Transverse colon (tissue), 4 donors: ENCODE measurements around the gene HERC4. TPM values are rescaled to one million over a fixed set of nuclear protein-coding genes. Genes with fewer than 3 reads are reported as not detected.
"Not testable (repeated sequence)": the region's sequence is repeated elsewhere in the genome, so short reads cannot be mapped to it uniquely, and the experiment has no call there.

ENCODE experiments used
- DNase-seq: peaks from one replicate; pipeline ENCODE4 v3.0.0-alpha.2; 2019
- H3K27ac ChIP-seq, 4 donors: fragments of 200-600 bp; sonication (generic); 2 replicates each; pipeline ENCODE4 v1.5.1; 2016 to 2018; ENCODE audit warnings: inconsistent platforms in 4 of 4
- H3K27me3 ChIP-seq: fragments of 200-600 bp; sonication (generic); 2 replicates; pipeline ENCODE4 v1.5.1; 2017; ENCODE audit warnings: inconsistent platforms
- H3K36me3 ChIP-seq, 4 donors: fragments of 200-600 bp; sonication (generic); 2 replicates each; pipeline ENCODE4 v1.5.1; 2017 to 2019; ENCODE audit warnings: inconsistent platforms in 4 of 4
- H3K4me1 ChIP-seq, 4 donors: fragments of 200-600 bp; sonication (generic); 2 replicates each; pipeline ENCODE4 v1.5.1; 2017 to 2020; ENCODE audit warnings: inconsistent platforms in 4 of 4
- H3K4me3 ChIP-seq, 4 donors: fragments of 200-600 bp; sonication (generic); 1 replicate in 1 of 4; 2 replicates in 3 of 4; pipeline versions ENCODE4 v1.5.1 to v1.6.1; 2017 to 2019; ENCODE audit warnings: inconsistent platforms in 4 of 4
- H3K9me3 ChIP-seq, 2 donors: fragments of 200-600 bp; sonication (generic); 2 replicates each; pipeline ENCODE4 v1.5.1; 2017 to 2019; ENCODE audit warnings: inconsistent platforms in 2 of 2
- CTCF ChIP-seq, 5 experiments: fragments of 200-600 bp in 3 of 5; fragments of 450-650 bp in 2 of 5; sonication (generic) in 3 of 5; IDR thresholded peaks; 1 replicate in 2 of 5; 2 replicates in 3 of 5; pipeline ENCODE4 v1.5.1; 2016 to 2017; ENCODE audit warnings: antibody characterized with exemption in 5 of 5, inconsistent platforms in 3 of 5, mild to moderate bottlenecking in 2 of 5, moderate library complexity in 1 of 5
- EP300 ChIP-seq: sonication (generic); formaldehyde crosslinking; IDR thresholded peaks from one replicate; pipeline ENCODE4 v1.6.1; 2017; ENCODE audit warnings: antibody characterized with exemption, low read depth
- POLR2A ChIP-seq: fragments of 450-650 bp; IDR thresholded peaks from one replicate; pipeline ENCODE4 v1.6.1; 2016; ENCODE audit warnings: antibody characterized with exemption, mild to moderate bottlenecking, moderate library complexity
- POLR2AphosphoS5 ChIP-seq, 3 donors: sonication (generic); formaldehyde crosslinking; IDR thresholded peaks; one replicate each; pipeline ENCODE4 v1.6.1; 2016; ENCODE audit warnings: antibody characterized with exemption in 3 of 3
- WGBS, 2 donors: methylation state at CpG; one replicate each; pipeline ENCODE4 v1.1.5; 2018; ENCODE audit warnings: low coverage in 1 of 2; 5-methylcytosine and 5-hydroxymethylcytosine counted together
- in situ Hi-C, 4 donors: fragments of 200-750 bp; cut with MboI; loops; one replicate each; pipeline versions ENCODE4 v1.15.0 to v1.15.1; 2017; ENCODE audit warnings: low sequenced_read_pairs in 3 of 4, low pct_ligation_motif_present in 1 of 4, low pct_unique_long_range_greater_than_20kb in 1 of 4
- intact Hi-C: fragments of 100-400 bp; cut with DNase I; formaldehyde crosslinking; loops from one replicate; pipeline ENCODE4 v1.15.1; 2023; ENCODE audit warnings: low total_unique reads
- total RNA-seq, 4 donors: library from RNA; depleted of rRNA; stranded (reverse); fragments of >200 nt; gene quantifications; one replicate each; pipeline ENCODE4 v1.1.0, GENCODE V29; 2016

The HERC4 gene
- total RNA-seq, 4 donors from 2014 or later = 32.0 to 154 (median 105) TPM

DNA sequence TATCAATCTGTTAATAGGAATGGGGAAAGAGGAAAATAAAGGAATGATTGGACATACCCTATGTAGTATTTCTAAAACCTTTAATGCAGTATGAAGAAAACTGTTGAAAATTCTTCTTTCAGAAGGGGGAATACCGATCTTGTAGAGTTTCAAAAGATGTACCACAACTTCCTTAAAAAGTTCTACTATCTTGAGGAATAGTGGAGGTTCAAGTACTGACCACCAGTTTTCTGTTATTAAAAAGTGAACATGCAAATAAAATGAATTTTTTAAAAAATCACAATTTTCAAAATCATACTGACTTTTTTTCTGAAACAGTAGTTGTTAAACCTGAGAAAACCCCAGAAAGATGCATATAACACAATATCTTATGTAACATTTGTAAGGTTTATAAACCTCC, 86.5 kb downstream of the HERC4 start:
- H3K4me1 ChIP-seq = no peaks in the 10 kb centered on the region
- intact Hi-C loops = no loop called here
- no peak for DNase-seq
- 73 to 74% methylated on average over 1 of the region's 1 CpG for WGBS, 2 donors
- no peaks in the 10 kb centered on the region for H3K27me3 ChIP-seq
- TF ChIP-seq POLR2A = no peak
- TF ChIP-seq POLR2AphosphoS5 (IDR thresholded peaks at IDR 0.05) = no peak
- TF ChIP-seq EP300 = no peak
- no peaks in the 10 kb centered on the region for H3K9me3 ChIP-seq
- H3K27ac ChIP-seq = no peak overlapping the region
- in situ Hi-C loops = no loop called here
- peaks cover 0 to 58% (median 22%) of the 10 kb centered on the region in 4 donors for H3K36me3 ChIP-seq
- H3K4me3 ChIP-seq = no peak overlapping the region

- H3K4me1 ChIP-seq, intact Hi-C loops, H3K4me3 ChIP-seq, H3K27ac ChIP-seq, H3K27me3 ChIP-seq, in situ Hi-C loops, H3K9me3 ChIP-seq, DNase-seq: not testable (repeated sequence)
- peaks cover 0 to 51% (median 15%) of the 10 kb centered on the region in 4 donors for H3K36me3 ChIP-seq
- WGBS, 2 donors = 93 to 96% methylated on average over 5 to 8 of the region's 8 CpGs
These were observed 92.5 kb downstream of the HERC4 start for GRCh38 chr10:67982603-67983002.

DNA sequence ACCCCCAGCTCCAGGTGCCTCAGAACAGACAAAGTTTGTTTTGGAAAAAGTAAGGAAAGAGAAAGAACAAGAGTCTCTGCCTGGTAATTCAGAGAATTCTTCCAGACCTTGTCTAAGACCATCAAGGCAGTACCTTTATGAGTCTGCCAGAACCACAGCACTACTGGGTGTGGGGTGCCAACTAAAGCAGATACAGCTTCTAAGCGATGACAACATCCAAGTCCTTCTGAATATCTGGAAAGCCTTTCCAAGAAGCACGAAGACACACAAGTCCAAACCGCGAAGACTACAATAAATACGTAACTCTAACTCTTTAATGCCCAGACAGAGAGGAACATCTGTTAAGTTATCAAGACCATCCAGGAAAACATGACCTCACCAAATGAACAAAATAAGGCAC, 96.3 kb downstream of the HERC4 start:
- Histone ChIP-seq H3K4me1 (no peaks in the 10 kb centered on the region), H3K36me3 (peaks cover 0 to 29% (median 11%) of the 10 kb centered on the region in 4 donors), H3K27ac (no peak overlapping the region), H3K27me3 (no peaks in the 10 kb centered on the region), H3K9me3 (no peaks in the 10 kb centered on the region), H3K4me3 (no peak overlapping the region)
- intact Hi-C loops = no loop called here
- in situ Hi-C loops = no loop called here
- WGBS, 2 donors = 92 to 96% methylated on average over 5 of the region's 5 CpGs
- TF ChIP-seq CTCF (IDR thresholded peaks at IDR 0.05) (no peak), POLR2A (no peak), EP300 (no peak), POLR2AphosphoS5 (IDR thresholded peaks at IDR 0.05) (no peak)
- no peak for DNase-seq

DNA sequence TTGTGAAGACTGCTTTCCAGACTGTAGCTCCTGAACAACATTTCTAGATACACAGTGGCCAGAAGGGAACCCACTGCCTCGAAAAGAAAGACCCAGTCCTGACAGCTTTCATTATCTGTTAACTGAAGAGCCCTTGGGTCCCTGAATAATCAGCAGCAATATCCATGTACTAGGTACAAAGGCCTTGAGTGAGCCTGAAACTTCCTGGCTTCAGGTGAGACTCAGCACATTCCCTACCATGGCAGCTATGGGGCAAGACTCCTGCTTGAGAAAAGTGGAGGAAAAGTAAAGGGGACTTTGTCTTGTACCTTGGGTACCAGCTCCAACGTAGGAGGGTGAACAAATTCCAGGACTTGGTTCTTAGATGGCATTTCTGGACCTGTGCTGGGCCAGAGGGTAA, 97.8 kb downstream of the HERC4 start:
- in situ Hi-C loops (no loop called here), intact Hi-C loops (no loop called here)
- no peaks in the 10 kb centered on the region for H3K9me3 ChIP-seq
- H3K27me3 ChIP-seq = no peaks in the 10 kb centered on the region
- H3K4me3 ChIP-seq = no peak overlapping the region
- no peak for DNase-seq
- TF ChIP-seq POLR2AphosphoS5 (IDR thresholded peaks at IDR 0.05) = no peak
- TF ChIP-seq POLR2A = no peak
- TF ChIP-seq EP300 = no peak
- TF ChIP-seq CTCF (IDR thresholded peaks at IDR 0.05) = no peak
- no peak overlapping the region for H3K27ac ChIP-seq
- no peaks in the 10 kb centered on the region for H3K4me1 ChIP-seq
- H3K36me3 ChIP-seq = peaks cover 0 to 31% (median 15%) of the 10 kb centered on the region in 4 donors
- WGBS, 2 donors = 93% methylated on average over 2 of the region's 2 CpGs; no CpG with 5 or more reads in 1 of the 2 donors

DNA sequence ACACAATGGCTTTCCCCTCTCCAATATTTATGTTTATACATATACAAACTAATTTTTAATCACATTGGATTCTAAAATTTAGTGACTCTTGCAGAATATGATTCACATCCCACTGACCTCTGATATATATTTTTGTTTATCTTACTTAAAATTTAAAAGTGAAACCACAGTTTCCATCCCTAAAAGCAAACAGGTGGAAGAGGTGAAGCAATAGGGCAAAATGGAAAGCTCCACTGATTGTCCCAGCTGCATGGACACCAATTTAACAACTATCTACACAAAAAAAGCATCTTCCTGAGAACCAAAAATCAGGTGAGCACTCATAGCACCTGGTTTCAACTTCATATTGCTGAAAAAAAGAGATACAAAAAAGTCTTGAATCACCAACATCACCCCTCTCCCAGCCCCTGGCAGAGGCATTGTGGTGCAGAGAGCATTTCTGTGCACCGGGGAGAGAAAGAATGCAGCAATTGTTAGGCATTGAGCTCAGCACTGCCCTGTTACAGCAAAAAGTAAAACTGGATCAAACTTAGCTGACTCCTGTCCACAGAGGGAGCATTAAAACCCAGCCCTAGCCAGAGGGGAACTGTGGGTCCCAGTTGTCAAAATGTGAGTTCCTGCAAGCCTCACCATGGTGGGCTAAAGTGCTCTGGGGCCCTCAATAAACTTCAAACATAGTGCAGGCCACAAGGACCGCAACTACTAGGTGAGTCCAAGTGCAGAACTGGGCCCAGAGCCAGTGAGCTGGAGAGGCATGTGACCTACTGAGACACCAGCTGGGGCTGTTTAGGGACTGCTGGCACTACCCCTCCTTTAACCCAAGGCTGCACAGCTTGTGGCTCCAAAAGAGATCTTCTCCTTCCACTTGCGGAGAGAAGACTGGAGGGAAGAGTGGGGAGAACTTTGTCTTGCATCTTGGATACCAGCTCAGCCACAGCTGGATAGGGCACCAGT, 98.5 kb downstream of the HERC4 start:
- in situ Hi-C loops = no loop called here
- H3K27ac ChIP-seq = no peak overlapping the region

More for the DNA sequence above, 98.5 kb downstream of the HERC4 start:
- Histone ChIP-seq H3K36me3 (peaks cover 0 to 38% (median 18%) of the 10 kb centered on the region in 4 donors), H3K4me1 (no peaks in the 10 kb centered on the region), H3K4me3 (no peak overlapping the region), H3K27me3 (no peaks in the 10 kb centered on the region), H3K9me3 (peaks cover 3 to 4% of the 10 kb centered on the region in 2 donors)
- no peak for DNase-seq
- WGBS, 2 donors = 58 to 73% methylated on average over 1 to 3 of the region's 3 CpGs
- intact Hi-C loops = no loop called here
- TF ChIP-seq CTCF (IDR thresholded peaks at IDR 0.05) = no peak
- no peak for TF ChIP-seq POLR2AphosphoS5 (IDR thresholded peaks at IDR 0.05)
- no peak for TF ChIP-seq POLR2A
- TF ChIP-seq EP300 = no peak
